ENCODE results near the gene LGR6. TPM values are rescaled to one million over a fixed set of nuclear protein-coding genes. Genes with fewer than 3 reads are reported as not detected.

Gene LGR6
- total RNA-seq, 1 experiment from 2014 or later, result 1.0 TPM

- Histone ChIP-seq H3K79me1 (ENCODE audit: insufficient read depth, low read depth, low read length, poor library complexity, severe bottlenecking) (no peaks in the 10 kb centered on the region), H3K27ac (ENCODE audit: insufficient read length, low read depth, low read length) (no peak overlapping the region), H3K4ac (ENCODE audit: low read depth, low read length) (no peak overlapping the region), H4K8ac (replicated peaks; ENCODE audit: insufficient read length, low read depth, low read length) (no peak overlapping the region), H2BK12ac (ENCODE audit: insufficient read length, low read depth, low read length) (no peak overlapping the region), H3K56ac (ENCODE audit: insufficient read length, low read depth, low read length) (no peak overlapping the region), H3K9ac (ENCODE audit: extremely low read depth, insufficient read length, low read length) (no peak overlapping the region), H3K23me2 (ENCODE audit: insufficient read length, low read depth, low read length, poor library complexity, severe bottlenecking) (no peaks in the 10 kb centered on the region), H2BK15ac (ENCODE audit: low read depth, low read length) (no peak overlapping the region), H3K79me2 (ENCODE audit: insufficient read depth, low read length) (no peaks in the 10 kb centered on the region), H3T11ph (ENCODE audit: low read length) (no peak overlapping the region), H3K23ac (ENCODE audit: insufficient read length, low read depth, low read length) (no peak overlapping the region), H3K9me3 (ENCODE audit: control insufficient read depth, low read depth, low read length) (no peaks in the 10 kb centered on the region), H2BK20ac (ENCODE audit: low read depth, low read length, poor library complexity, severe bottlenecking) (no peak overlapping the region), H4K20me1 (ENCODE audit: control insufficient read depth, insufficient read depth, insufficient read length) (no peaks in the 10 kb centered on the region), H3K4me2 (ENCODE audit: insufficient read depth, insufficient read length, low read length) (no peak overlapping the region), H2AK5ac (ENCODE audit: insufficient read length, low read length) (no peak overlapping the region), H3K4me1 (ENCODE audit: insufficient read depth, low read length) (no peaks in the 10 kb centered on the region), H2BK5ac (ENCODE audit: insufficient read length, low read length) (no peak overlapping the region), H2BK120ac (ENCODE audit: low read depth, low read length, poor library complexity, severe bottlenecking) (no peak overlapping the region), H2AFZ (ENCODE audit: low read length) (no peak overlapping the region), H3K27me3 (ENCODE audit: insufficient read depth, low read length) (no peaks in the 10 kb centered on the region), H4K5ac (ENCODE audit: insufficient read length, low read depth, low read length) (no peak overlapping the region), H3K18ac (ENCODE audit: insufficient read length, low read depth, low read length) (no peak overlapping the region), H4K91ac (ENCODE audit: insufficient read length, low read depth, low read length) (no peak overlapping the region), H3K14ac (ENCODE audit: insufficient read depth, low read length) (no peak overlapping the region)
- DNase-seq, result no peak
- no peak for TF ChIP-seq CTCF (conservative IDR thresholded peaks at IDR 0.05)
- Mint-ChIP-seq H3K27me3 (ENCODE audit: low read depth) (peaks cover 2% of the 10 kb centered on the region; the same call in 1 of the 2 replicates), H3K9me3 (no peaks in the 10 kb centered on the region), H3K4me3 (no peak overlapping the region), H3K36me3 (ENCODE audit: insufficient read depth in 1 of 3, low read depth in 3 of 3) (no peaks in the 10 kb centered on the region), H3K27ac (no peak overlapping the region), H3K4me1 (peaks cover 11 to 17% of the 10 kb centered on the region in 2 experiments)
- no CpG with 5 or more reads among the region's 1 CpG for WGBS (ENCODE audit: extremely low coverage, insufficient read length, low lambda C conversion rate)
These were observed 10.5 kb downstream of the LGR6 start for GRCh38 chr1:202204065-202204464.

All from H9 (cell line).